Measurements from ENCODE around the gene PHACTR1. TPM values are rescaled to one million over a fixed set of nuclear protein-coding genes. Genes with fewer than 3 reads are reported as not detected.

The PHACTR1 gene
- total RNA-seq, 1 donor from 2014 or later, result 72.8 TPM

DNA sequence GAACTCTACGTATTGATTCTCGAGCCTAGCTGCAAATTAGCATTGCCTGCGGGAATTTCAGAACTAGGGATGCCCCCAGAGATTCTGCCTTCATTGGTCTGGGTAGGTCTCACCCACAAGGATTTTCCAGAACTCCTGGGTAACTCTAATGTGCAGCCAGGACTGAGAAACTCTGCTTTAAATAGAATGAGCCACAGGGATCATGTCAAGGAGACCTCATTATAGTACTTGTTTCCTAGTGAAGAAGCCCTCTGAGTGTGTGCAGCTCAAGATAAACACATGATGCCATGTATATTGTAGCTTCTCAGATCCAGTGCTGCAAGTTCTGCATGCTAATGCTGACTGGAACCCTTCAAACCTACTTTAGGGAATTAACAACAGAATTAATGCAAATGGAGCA is 179.2 kb downstream of the PHACTR1 start:
- Histone ChIP-seq H3K36me3 (no peaks in the 10 kb centered on the region), H3K4me1 (no peaks in the 10 kb centered on the region), H3K27me3 (no peaks in the 10 kb centered on the region), H3K9me3 (no peaks in the 10 kb centered on the region), H3K27ac (no peak overlapping the region), H3K4me3 (no peak overlapping the region)
- TF ChIP-seq, protein P1, sequence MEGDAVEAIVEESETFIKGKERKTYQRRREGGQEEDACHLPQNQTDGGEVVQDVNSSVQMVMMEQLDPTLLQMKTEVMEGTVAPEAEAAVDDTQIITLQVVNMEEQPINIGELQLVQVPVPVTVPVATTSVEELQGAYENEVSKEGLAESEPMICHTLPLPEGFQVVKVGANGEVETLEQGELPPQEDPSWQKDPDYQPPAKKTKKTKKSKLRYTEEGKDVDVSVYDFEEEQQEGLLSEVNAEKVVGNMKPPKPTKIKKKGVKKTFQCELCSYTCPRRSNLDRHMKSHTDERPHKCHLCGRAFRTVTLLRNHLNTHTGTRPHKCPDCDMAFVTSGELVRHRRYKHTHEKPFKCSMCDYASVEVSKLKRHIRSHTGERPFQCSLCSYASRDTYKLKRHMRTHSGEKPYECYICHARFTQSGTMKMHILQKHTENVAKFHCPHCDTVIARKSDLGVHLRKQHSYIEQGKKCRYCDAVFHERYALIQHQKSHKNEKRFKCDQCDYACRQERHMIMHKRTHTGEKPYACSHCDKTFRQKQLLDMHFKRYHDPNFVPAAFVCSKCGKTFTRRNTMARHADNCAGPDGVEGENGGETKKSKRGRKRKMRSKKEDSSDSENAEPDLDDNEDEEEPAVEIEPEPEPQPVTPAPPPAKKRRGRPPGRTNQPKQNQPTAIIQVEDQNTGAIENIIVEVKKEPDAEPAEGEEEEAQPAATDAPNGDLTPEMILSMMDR (IDR thresholded peaks at IDR 0.05), result no peak
- DNase-seq (no peak), ATAC-seq (no peak)
- intact Hi-C loops (cut with DNase I), result loop anchor here (10.0 kb wide), 1 partner anchor 261 kb away; no protein-coding TSS in a partner anchor

DNA sequence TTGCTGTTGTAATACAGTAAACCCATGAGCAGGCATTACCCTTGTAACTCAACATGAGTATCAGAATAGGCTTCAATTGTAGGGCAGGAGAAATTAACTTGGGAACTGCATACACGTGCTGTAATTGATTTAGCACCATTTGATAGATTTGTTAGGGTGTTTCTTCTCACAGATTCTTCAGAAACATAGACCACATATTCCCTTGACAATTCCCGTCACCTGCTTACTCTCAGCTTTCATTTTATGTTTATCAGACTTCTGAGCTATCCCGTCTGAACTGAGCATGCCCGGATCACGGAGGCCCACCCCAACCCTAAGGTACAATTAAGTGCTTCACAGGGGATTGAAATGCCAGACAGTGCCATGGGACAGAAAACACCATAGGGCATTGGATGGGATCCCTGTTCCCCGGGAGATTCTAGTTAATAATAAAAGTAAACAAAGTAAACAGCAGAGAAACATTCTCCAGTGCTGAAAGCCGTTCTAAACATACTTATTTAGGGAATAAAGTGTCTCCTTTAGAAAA is 179.7 kb downstream of the PHACTR1 start:
- Histone ChIP-seq H3K27ac (no peak overlapping the region), H3K9me3 (no peaks in the 10 kb centered on the region), H3K27me3 (no peaks in the 10 kb centered on the region), H3K36me3 (no peaks in the 10 kb centered on the region), H3K4me3 (no peak overlapping the region), H3K4me1 (no peaks in the 10 kb centered on the region)
- ATAC-seq, result no peak
- DNase-seq, result no peak
- TF ChIP-seq, protein P1 (IDR thresholded peaks at IDR 0.05), result no peak
- intact Hi-C loops (cut with DNase I), result loop anchor here (10.0 kb wide), 1 partner anchor 261 kb away; no protein-coding TSS in a partner anchor

DNA sequence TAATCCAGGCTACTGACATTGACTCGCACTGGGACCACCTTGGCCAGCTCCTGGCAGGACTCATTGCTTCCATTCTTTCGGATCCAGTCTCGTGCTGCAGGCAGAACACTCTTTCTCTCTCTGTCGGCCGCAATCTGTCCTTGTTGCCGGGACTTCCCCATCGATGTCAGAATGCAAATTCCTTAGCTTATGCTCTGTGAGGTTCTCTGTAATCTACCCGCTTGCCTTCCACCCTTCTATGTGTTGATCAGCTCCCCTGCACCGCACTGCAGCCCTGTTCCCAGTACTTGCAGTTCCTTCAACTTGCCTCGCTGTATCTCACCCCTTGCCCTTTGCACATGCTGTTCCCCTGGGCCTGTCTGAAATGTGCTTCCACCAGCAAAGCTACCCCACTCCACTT is 182.0 kb downstream of the PHACTR1 start:
- intact Hi-C loops (cut with DNase I), result loop anchor here (10.0 kb wide), 1 partner anchor 264 kb away; no protein-coding TSS in a partner anchor
- no peak for ATAC-seq
- H3K27ac ChIP-seq, result no peak overlapping the region
- TF ChIP-seq, protein P1 (IDR thresholded peaks at IDR 0.05), result no peak
- no peaks in the 10 kb centered on the region for H3K9me3 ChIP-seq
- H3K27me3 ChIP-seq, result no peaks in the 10 kb centered on the region
- H3K4me3 ChIP-seq, result no peak overlapping the region
- no peaks in the 10 kb centered on the region for H3K36me3 ChIP-seq
- no peak for DNase-seq
- no peaks in the 10 kb centered on the region for H3K4me1 ChIP-seq

DNA sequence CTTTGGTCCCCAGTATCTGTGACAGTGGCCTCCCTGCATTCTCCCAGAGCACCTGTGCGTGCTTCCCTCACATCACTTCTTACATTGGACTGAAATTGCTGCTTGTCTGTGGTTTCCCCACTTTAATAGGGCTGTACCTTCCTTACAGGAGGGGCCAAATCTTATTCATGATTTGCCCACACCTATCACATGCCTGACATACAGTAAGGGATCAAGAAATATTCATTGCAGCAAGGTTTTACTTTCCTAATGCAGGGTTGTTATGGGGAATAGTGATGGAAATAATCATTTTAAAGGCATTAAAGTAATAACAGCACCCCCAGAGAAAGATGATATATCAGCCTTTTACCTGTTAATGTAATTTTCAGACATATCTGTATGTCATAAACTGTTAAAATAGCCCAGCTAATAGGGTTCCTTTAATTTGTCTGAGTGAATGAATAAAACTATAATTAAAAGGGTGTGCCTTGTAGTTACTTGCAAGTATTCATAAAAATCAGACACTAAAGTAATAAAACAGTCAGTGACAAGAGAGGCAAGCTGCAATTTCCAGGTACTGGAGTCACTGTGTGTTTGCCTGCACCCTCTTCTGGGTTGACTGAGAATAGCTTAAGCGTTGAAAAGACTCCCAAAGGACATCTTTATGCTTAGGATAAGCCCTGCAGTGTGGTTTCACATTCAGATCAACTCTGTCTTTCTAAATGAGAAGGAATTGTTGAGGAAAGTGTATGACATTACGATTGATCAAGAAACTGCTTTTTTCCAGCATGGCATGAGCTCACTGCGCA is 182.7 kb downstream of the PHACTR1 start:
- DNase-seq, result no peak
- no peak overlapping the region for H3K27ac ChIP-seq
- no peaks in the 10 kb centered on the region for H3K9me3 ChIP-seq
- TF ChIP-seq, protein P1 (IDR thresholded peaks at IDR 0.05), result no peak
- no peaks in the 10 kb centered on the region for H3K4me1 ChIP-seq
- ATAC-seq, result no peak
- no peaks in the 10 kb centered on the region for H3K27me3 ChIP-seq
- no peaks in the 10 kb centered on the region for H3K36me3 ChIP-seq
- H3K4me3 ChIP-seq, result no peak overlapping the region
- intact Hi-C loops (cut with DNase I), result loop anchor here (10.0 kb wide), 1 partner anchor 264 kb away; no protein-coding TSS in a partner anchor

DNA sequence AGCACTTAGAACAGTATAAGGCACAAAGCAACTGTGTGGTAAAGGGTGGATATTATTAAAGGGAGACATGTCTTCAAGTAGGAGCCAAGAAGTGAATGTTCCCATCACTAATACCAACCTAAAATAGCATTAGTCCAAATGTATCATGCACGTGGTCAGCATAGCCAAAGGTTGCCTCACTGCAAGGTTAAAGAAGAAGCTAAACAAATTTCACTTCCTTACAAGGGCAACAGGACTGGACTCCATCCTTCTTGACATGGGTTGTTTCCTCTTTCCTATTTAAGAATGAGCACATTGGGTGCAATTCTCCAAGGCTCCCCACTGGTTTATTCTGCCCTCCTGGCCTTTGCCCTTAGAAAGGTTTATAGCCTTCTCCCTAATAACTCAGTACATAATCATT is 186.7 kb downstream of the PHACTR1 start:
- ATAC-seq (peak; percentile 83), DNase-seq (no peak)
- H3K9me3 ChIP-seq, result no peaks in the 10 kb centered on the region
- no peak overlapping the region for H3K27ac ChIP-seq
- intact Hi-C loops (cut with DNase I), result no loop called here
- TF ChIP-seq, protein P1 (IDR thresholded peaks at IDR 0.05), result no peak
- H3K4me1 ChIP-seq, result no peaks in the 10 kb centered on the region
- no peaks in the 10 kb centered on the region for H3K36me3 ChIP-seq
- H3K4me3 ChIP-seq, result no peak overlapping the region
- H3K27me3 ChIP-seq, result no peaks in the 10 kb centered on the region

All from upper lobe of right lung (tissue), 1 donor.